NCI-H2227 treated with DMSO at 0.1 percent for 48 hours (cell line): ENCODE data around the gene LNPK.
A peak's percentile ranks its signal among the peaks of the same experiment; 100 is the strongest.
"Not testable (repeated sequence)": the region's sequence is repeated elsewhere in the genome, so short reads cannot be mapped to it uniquely, and the experiment has no call there.

Experiments
- DNase-seq: peaks from one replicate; lab custom pipeline; 2025; lab: John Stamatoyannopoulos, UW

The LNPK gene

DNA sequence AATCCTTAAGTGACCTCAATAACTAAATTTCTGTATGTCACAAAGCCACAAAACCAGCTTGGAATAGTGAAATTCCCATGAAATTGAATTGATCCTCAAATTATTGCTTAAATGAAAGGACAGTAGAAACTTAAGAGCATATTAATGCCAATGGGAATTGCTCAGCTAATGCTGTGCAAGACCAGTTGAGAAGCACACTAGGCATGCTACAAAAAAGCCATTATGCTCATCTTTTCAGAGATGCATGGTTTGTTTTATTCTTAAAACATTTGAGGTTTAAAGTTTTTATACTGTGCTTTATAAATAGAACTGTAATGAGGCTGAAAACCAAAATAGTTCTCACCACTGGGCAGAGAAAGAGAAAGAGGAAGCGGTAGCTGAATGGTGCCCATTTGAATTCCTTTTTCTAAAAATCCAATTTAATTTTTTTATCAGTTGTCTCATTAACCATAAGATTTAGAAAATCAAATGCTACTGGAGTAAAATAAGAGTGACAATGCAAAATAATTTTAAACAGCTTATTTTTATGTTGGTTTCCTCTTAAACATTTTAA lies 98.6 kb downstream of the LNPK start:
- no peak for DNase-seq

DNA sequence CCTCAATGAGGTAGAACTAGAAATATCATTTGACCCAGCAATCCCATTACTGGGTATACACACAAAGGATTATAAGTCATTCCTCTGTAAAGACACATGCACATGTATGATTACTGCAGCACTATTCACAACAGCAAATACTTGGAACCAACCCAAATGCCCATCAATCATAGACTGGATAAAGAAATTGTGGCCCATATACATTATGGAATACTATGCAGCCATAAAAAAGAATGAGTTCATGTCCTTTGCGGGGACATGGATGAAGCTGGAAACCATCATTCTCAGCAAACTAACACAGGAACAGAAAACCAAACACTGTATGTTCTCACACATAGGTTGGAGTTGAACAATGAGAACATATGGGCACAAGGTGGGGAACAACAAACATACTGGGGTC lies 106.1 kb downstream of the LNPK start:
- not testable (repeated sequence) for DNase-seq

DNA sequence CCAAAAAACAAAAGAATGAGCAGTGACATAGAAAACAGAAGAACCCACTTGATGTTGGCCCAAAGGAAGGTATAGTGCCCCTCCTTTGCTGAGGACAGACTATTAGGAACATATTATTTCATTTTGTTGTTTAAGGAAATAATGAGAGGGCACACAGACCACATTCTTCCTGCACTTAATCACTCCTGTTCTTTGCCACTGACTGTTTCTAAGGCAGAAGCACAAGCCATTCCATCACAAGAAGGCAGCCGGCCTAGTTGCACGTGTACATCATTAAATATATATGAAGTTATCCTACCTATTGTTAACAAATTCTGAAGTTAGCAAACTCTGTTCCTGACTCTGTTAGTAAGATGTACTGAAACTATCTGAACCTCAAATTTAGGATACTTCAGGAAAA lies 110.0 kb downstream of the LNPK start:
- DNase-seq: no peak

GRCh38 chr2:175890636-175891242 lies 111.3 kb downstream of the LNPK start:
- DNase-seq: peak; percentile 28

GRCh38 chr2:175889701-175890302 lies 112.3 kb downstream of the LNPK start:
- DNase-seq: peak; percentile 99

- DNase-seq: no peak
Observed at GRCh38 chr2:175887776-175888175, 114.3 kb downstream of the LNPK start.

GRCh38 chr2:175884697-175885393 lies 117.2 kb downstream of the LNPK start:
- DNase-seq: peak; percentile 32

- no peak for DNase-seq
Observed at GRCh38 chr2:175883586-175884194, 118.4 kb downstream of the LNPK start.

GRCh38 chr2:175879679-175880078 lies 122.4 kb downstream of the LNPK start:
- DNase-seq: no peak

- DNase-seq: no peak
Observed at GRCh38 chr2:175877845-175878544, 124.1 kb downstream of the LNPK start.

DNA sequence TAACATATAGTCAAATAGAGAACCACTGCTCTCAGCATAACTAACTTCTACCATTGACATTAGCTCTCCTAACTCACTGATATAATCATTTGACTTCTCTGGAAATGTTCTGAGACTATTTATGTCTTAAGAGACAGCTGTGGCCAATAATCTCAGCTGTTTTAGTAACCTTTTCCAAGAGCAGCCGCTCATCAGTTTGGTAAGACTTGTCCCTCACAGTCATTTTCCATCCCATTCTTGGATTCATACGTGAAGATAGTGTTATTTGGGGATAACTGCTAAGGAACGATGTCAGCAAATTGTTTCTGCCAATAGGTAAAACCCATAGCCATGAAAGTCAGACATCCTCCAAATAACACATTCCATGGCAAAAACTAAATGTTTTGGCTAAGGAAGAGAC lies 127.8 kb downstream of the LNPK start:
- DNase-seq: no peak
